Mesenchymal stem cell (in vitro differentiated cells and primary cell): ENCODE data around the gene PODXL. TPM values are rescaled to one million over a fixed set of nuclear protein-coding genes. Genes with fewer than 3 reads are reported as not detected.

Experiments used
- DNase-seq: peaks from one replicate; pipeline ENCODE4 v3.0.0-alpha.2; 2013
- H2AFZ ChIP-seq: one replicate; pipeline ENCODE4 v1.6.1; 2013; ENCODE audit warnings: low read depth, mild to moderate bottlenecking, control low read depth, inconsistent platforms, low read length, moderate library complexity
- H2AK5ac ChIP-seq: 2 replicates; pipeline ENCODE4 v1.6.1; 2013; ENCODE audit warnings: low read length, moderate library complexity, mild to moderate bottlenecking, inconsistent platforms; ENCODE audit not compliant: severe bottlenecking
- H2BK120ac ChIP-seq: one replicate; pipeline ENCODE4 v1.6.1; 2013; ENCODE audit warnings: low read depth, mild to moderate bottlenecking, inconsistent platforms, low read length, moderate library complexity
- H2BK12ac ChIP-seq, 2 experiments: one replicate each; pipeline ENCODE4 v1.6.1; 2013; ENCODE audit warnings: inconsistent platforms in 2 of 2, low read length in 2 of 2, mild to moderate bottlenecking in 2 of 2, moderate library complexity in 2 of 2, control low read depth in 1 of 2
- H2BK15ac ChIP-seq: one replicate; pipeline ENCODE4 v1.6.1; 2013; ENCODE audit warnings: mild to moderate bottlenecking, low read depth, inconsistent platforms; ENCODE audit not compliant: poor library complexity, severe bottlenecking
- H2BK5ac ChIP-seq: 2 replicates; pipeline ENCODE4 v1.6.1; 2013; ENCODE audit warnings: low read depth, mild to moderate bottlenecking, low read length, control low read depth, inconsistent platforms; ENCODE audit not compliant: poor library complexity, severe bottlenecking
- H3K14ac ChIP-seq, 2 experiments: one replicate each; pipeline ENCODE4 v1.6.1; 2013; ENCODE audit warnings: inconsistent platforms in 2 of 2, low read length in 2 of 2, control low read depth in 1 of 2, mild to moderate bottlenecking in 1 of 2, moderate library complexity in 1 of 2
- H3K18ac ChIP-seq, 2 experiments: one replicate each; pipeline ENCODE4 v1.6.1; 2013; ENCODE audit warnings: inconsistent platforms in 2 of 2, low read length in 2 of 2, control low read depth in 1 of 2, low read depth in 1 of 2, mild to moderate bottlenecking in 1 of 2
- H3K23ac ChIP-seq, 2 experiments: one replicate each; pipeline ENCODE4 v1.6.1; 2013; ENCODE audit warnings: inconsistent platforms in 2 of 2, low read length in 2 of 2, mild to moderate bottlenecking in 2 of 2, moderate library complexity in 2 of 2, control low read depth in 1 of 2
- H3K27ac ChIP-seq: 2 replicates; pipeline ENCODE4 v1.5.1; 2013; ENCODE audit warnings: mild to moderate bottlenecking, moderate library complexity, low read length, control low read depth, inconsistent platforms; ENCODE audit not compliant: poor library complexity, severe bottlenecking
- H3K27me3 ChIP-seq, 2 experiments: 2 replicates each; pipeline versions ENCODE4 v1.6.1 to v1.7.0; 2013; ENCODE audit warnings: low read length in 2 of 2, mild to moderate bottlenecking in 2 of 2, moderate library complexity in 2 of 2, control low read depth in 1 of 2, inconsistent platforms in 1 of 2; ENCODE audit not compliant: control insufficient read depth in 1 of 2, insufficient read depth in 1 of 2
- H3K36me3 ChIP-seq, 2 experiments: 2 replicates each; pipeline versions ENCODE4 v1.6.1 to v1.7.0; 2013; ENCODE audit warnings: low read length in 2 of 2, control low read depth in 1 of 2, inconsistent platforms in 1 of 2, low read depth in 1 of 2, mild to moderate bottlenecking in 1 of 2; ENCODE audit not compliant: insufficient read depth in 2 of 2, control insufficient read depth in 1 of 2
- H3K4ac ChIP-seq, 2 experiments: one replicate each; pipeline ENCODE4 v1.6.1; 2013; ENCODE audit warnings: inconsistent platforms in 2 of 2, low read length in 2 of 2, mild to moderate bottlenecking in 2 of 2, moderate library complexity in 2 of 2, control low read depth in 1 of 2, low read depth in 1 of 2
- H3K4me1 ChIP-seq: 2 replicates; pipeline ENCODE4 v1.6.1; 2013; ENCODE audit warnings: low read depth, low read length, control low read depth; ENCODE audit not compliant: control insufficient read depth, insufficient read depth
- H3K4me2 ChIP-seq: 2 replicates; pipeline ENCODE4 v1.6.1; 2013; ENCODE audit warnings: low read length, mild to moderate bottlenecking, inconsistent platforms; ENCODE audit not compliant: poor library complexity, severe bottlenecking
- H3K4me3 ChIP-seq, 2 experiments: 2 replicates each; pipeline versions ENCODE4 v1.5.1 to v1.7.0; 2013; ENCODE audit warnings: low read length in 2 of 2, mild to moderate bottlenecking in 2 of 2, control low read depth in 1 of 2, low read depth in 1 of 2; ENCODE audit not compliant: insufficient read depth in 1 of 2
- H3K79me1 ChIP-seq: replicated peaks from 2 replicates; pipeline ENCODE4 v1.6.1; 2013; ENCODE audit warnings: mild to moderate bottlenecking, control low read depth, low read length, inconsistent platforms; ENCODE audit not compliant: poor library complexity, severe bottlenecking
- H3K9ac ChIP-seq: 2 replicates; pipeline ENCODE4 v1.7.0; 2013; ENCODE audit warnings: mild to moderate bottlenecking, low read length, moderate library complexity
- H3K9me3 ChIP-seq: 2 replicates; pipeline ENCODE4 v1.7.0; 2013; ENCODE audit warnings: mild to moderate bottlenecking, low read length; ENCODE audit not compliant: control insufficient read depth
- H4K8ac ChIP-seq: one replicate; pipeline ENCODE4 v1.6.1; 2013; ENCODE audit warnings: inconsistent platforms, mild to moderate bottlenecking, low read length, moderate library complexity
- H4K91ac ChIP-seq: one replicate; pipeline ENCODE4 v1.6.1; 2013; ENCODE audit warnings: mild to moderate bottlenecking, low read length, inconsistent platforms
- WGBS: methylation state at CpG from one replicate; pipeline ENCODE4 v1.1.7; 2013; ENCODE audit warnings: mixed read lengths; 5-methylcytosine and 5-hydroxymethylcytosine counted together
- polyA plus RNA-seq, 2 experiments: library from polyadenylated mRNA; stranded (reverse); fragments of 200-250 nt; gene quantifications; one replicate each; pipeline ENCODE4 v1.2.3, GENCODE V29; 2013

The PODXL gene
- polyA plus RNA-seq (2013, experiment 1 of 2), result 1.1 TPM
- 1.1 TPM for polyA plus RNA-seq (2013, experiment 2 of 2)

DNA sequence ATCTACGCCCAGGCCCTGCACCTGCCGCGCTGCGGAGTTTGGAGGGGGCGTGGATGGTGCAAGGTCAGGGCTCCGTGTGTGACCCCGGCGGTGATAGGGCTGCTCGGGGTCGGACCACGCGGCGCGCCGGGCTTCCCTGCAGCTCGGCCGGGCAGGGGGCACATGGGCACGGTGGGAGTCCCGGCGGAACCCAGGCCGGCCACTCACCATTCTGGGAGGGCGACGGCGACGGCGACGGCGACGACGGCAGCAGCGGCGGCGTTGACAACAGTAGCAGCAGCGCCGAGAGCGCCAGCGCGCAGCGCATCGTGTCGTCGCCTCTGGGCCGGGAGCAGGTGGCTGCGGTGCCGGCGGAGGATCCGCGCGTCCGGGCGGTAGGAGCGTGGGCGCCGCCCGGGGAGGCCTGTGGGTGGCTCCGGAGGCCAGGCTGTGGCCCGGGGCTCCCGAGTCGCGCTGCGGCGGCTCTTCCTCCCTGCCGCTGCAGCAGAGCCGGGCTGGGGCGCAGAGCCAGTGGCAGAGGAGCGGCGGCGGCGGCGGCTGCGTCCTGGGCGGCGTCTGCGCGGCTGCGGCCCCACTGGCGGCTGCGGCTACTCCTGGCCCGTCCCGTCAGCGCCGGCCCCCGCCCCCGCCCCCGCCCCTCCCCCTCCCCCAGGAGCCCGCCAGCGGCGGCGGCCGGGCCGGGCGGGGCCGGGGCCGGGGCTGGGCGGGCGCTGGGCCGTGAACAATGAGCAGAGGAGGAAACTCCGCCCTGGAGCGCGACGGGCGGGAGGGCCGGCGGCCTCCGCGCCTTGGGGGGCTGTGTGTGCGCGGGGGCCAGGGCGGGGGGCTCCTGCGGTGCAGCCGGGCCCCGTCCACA lies at the start of gene PODXL:
PODXL (minus strand) TSS at position 576 of the 856 bp plus-strand sequence; CDS start at position 307, 269 bp downstream.
- Histone ChIP-seq H3K36me3 (no peaks in the 10 kb centered on the region), H3K4me2 (peak within 1 kb of the TSS; percentile 94), H3K4ac (no peak within 1 kb of the TSS), H3K79me1 (no peaks in the 10 kb centered on the region), H2BK120ac (no peak within 1 kb of the TSS), H3K4me3 (peak within 1 kb of the TSS; percentile 57 to 80), H4K91ac (no peak within 1 kb of the TSS), H3K23ac (peak within 1 kb of the TSS in 1 of 2 experiments; percentile 81), H2AFZ (peak within 1 kb of the TSS; percentile 80), H4K8ac (no peak within 1 kb of the TSS), H2BK12ac (peak within 1 kb of the TSS in 1 of 2 experiments; percentile 50), H3K9me3 (no peaks in the 10 kb centered on the region), H2AK5ac (no peak within 1 kb of the TSS), H2BK5ac (no peak within 1 kb of the TSS), H3K18ac (peak within 1 kb of the TSS; percentile 14 to 48), H3K4me1 (peaks cover 19% of the 10 kb centered on the region), H2BK15ac (no peak within 1 kb of the TSS), H3K27ac (no peak within 1 kb of the TSS), H3K27me3 (peaks cover 0 to 70% of the 10 kb centered on the region in 2 experiments), H3K9ac (peak within 1 kb of the TSS; percentile 88), H3K14ac (no peak within 1 kb of the TSS)
- WGBS, result 2% methylated on average over 32 of the region's 112 CpGs
- peak; percentile 48 for DNase-seq

GRCh38 chr7:131605280-131605878 lies 49.0 kb upstream of the PODXL start:
- no peak overlapping the region for H3K4me3 ChIP-seq
- no peak for DNase-seq
- peaks cover 4% of the 10 kb centered on the region for H3K4me1 ChIP-seq
- H3K27ac ChIP-seq, result no peak overlapping the region
- no peak overlapping the region for H3K9ac ChIP-seq
- no peaks in the 10 kb centered on the region for H3K79me1 ChIP-seq
- H3K14ac ChIP-seq, result no peak overlapping the region
- 52% methylated on average over 9 of the region's 9 CpGs for WGBS
- H2BK15ac ChIP-seq, result no peak overlapping the region
- no peak overlapping the region for H2AFZ ChIP-seq
- H3K4me2 ChIP-seq, result no peak overlapping the region
- no peak overlapping the region for H3K23ac ChIP-seq
- no peak overlapping the region for H4K8ac ChIP-seq
- no peaks in the 10 kb centered on the region for H3K9me3 ChIP-seq
- H2BK12ac ChIP-seq, result no peak overlapping the region
- no peak overlapping the region for H2AK5ac ChIP-seq
- H3K27me3 ChIP-seq, result peaks cover 0 to 48% of the 10 kb centered on the region in 2 experiments
- H2BK5ac ChIP-seq, result no peak overlapping the region
- no peak overlapping the region for H3K4ac ChIP-seq
- H4K91ac ChIP-seq, result no peak overlapping the region
- H2BK120ac ChIP-seq, result no peak overlapping the region
- no peaks in the 10 kb centered on the region for H3K36me3 ChIP-seq
- no peak overlapping the region for H3K18ac ChIP-seq

DNA sequence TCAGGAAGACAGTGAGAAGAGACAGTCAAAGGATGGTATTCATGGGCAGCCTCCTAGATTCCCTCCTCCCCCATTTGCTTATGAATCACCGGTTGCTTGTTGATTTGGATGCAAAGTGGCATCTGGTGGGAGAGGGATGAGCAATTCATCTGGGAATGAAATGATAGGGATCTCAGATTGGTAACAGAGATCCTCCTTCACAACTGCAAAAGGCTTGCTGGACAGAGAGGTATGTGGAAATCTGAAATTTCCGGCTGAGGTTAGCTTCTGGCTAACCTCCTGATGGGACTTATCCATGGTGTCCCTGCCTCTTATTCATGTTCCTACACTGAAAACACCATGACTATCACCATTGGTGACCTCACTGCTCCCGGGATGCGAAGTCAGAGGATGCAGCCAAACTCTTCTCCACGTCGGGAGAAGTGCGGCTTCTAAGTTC lies 48.4 kb upstream of the PODXL start:
- H2BK120ac ChIP-seq, result no peak overlapping the region
- H3K23ac ChIP-seq, result no peak overlapping the region
- no peak overlapping the region for H2AFZ ChIP-seq
- H3K36me3 ChIP-seq, result no peaks in the 10 kb centered on the region
- peak; percentile 86 for DNase-seq
- no peak overlapping the region for H2AK5ac ChIP-seq
- H3K4me2 ChIP-seq, result no peak overlapping the region
- no peak overlapping the region for H4K91ac ChIP-seq
- H3K9me3 ChIP-seq, result no peaks in the 10 kb centered on the region
- H3K4me3 ChIP-seq, result no peak overlapping the region
- H2BK15ac ChIP-seq, result no peak overlapping the region
- H3K4ac ChIP-seq, result no peak overlapping the region
- no peaks in the 10 kb centered on the region for H3K79me1 ChIP-seq
- no peak overlapping the region for H3K14ac ChIP-seq
- no peak overlapping the region for H4K8ac ChIP-seq
- H3K4me1 ChIP-seq, result peaks cover 4% of the 10 kb centered on the region
- no peak overlapping the region for H3K18ac ChIP-seq
- H2BK5ac ChIP-seq, result no peak overlapping the region
- peaks cover 0 to 48% of the 10 kb centered on the region in 2 experiments for H3K27me3 ChIP-seq
- H3K9ac ChIP-seq, result no peak overlapping the region
- no peak overlapping the region for H3K27ac ChIP-seq
- no peak overlapping the region for H2BK12ac ChIP-seq
- 36% methylated on average over 7 of the region's 7 CpGs for WGBS

GRCh38 chr7:131603932-131604331 lies 47.5 kb upstream of the PODXL start:
- H2AK5ac ChIP-seq, result no peak overlapping the region
- no peaks in the 10 kb centered on the region for H3K36me3 ChIP-seq
- H3K23ac ChIP-seq, result no peak overlapping the region
- H3K9me3 ChIP-seq, result no peaks in the 10 kb centered on the region
- H3K27me3 ChIP-seq, result peaks cover 0 to 48% of the 10 kb centered on the region in 2 experiments
- WGBS, result 97% methylated on average over 2 of the region's 2 CpGs
- DNase-seq, result no peak
- H3K18ac ChIP-seq, result no peak overlapping the region
- no peaks in the 10 kb centered on the region for H3K79me1 ChIP-seq
- H3K4ac ChIP-seq, result no peak overlapping the region
- no peak overlapping the region for H3K4me3 ChIP-seq
- peaks cover 4% of the 10 kb centered on the region for H3K4me1 ChIP-seq
- H3K14ac ChIP-seq, result no peak overlapping the region
- H2BK5ac ChIP-seq, result no peak overlapping the region
- H2AFZ ChIP-seq, result no peak overlapping the region
- H3K4me2 ChIP-seq, result no peak overlapping the region
- no peak overlapping the region for H3K9ac ChIP-seq
- no peak overlapping the region for H4K8ac ChIP-seq
- no peak overlapping the region for H3K27ac ChIP-seq
- H2BK15ac ChIP-seq, result no peak overlapping the region
- H2BK12ac ChIP-seq, result no peak overlapping the region
- H2BK120ac ChIP-seq, result no peak overlapping the region
- no peak overlapping the region for H4K91ac ChIP-seq
